Islet precursor cell (in vitro differentiated cells): ENCODE results near the gene JAG2.

Experiments
- DNase-seq: peaks from one replicate; pipeline ENCODE4 v3.0.0-alpha.2; 2018

The JAG2 gene

GRCh38 chr14:105181549-105182295 is 13.1 kb upstream of the JAG2 start:
- no peak for DNase-seq

- peak; percentile 85 for DNase-seq
These were observed 12.3 kb upstream of the JAG2 start, which contains the start of gene NUDT14 for GRCh38 chr14:105180592-105181548. TSS of gene NUDT14 (minus strand) at chr14:105181312. CDS start at chr14:105181209, 103 bp downstream.

GRCh38 chr14:105179191-105179590 is 10.6 kb upstream of the JAG2 start:
- no peak for DNase-seq

GRCh38 chr14:105178868-105179140 is 10.2 kb upstream of the JAG2 start:
- no peak for DNase-seq

- DNase-seq: no peak
These were observed 9.7 kb upstream of the JAG2 start for GRCh38 chr14:105178069-105178867.

- DNase-seq: no peak
These were observed 8.5 kb upstream of the JAG2 start for GRCh38 chr14:105177082-105177481.

- DNase-seq: no peak
These were observed 7.9 kb upstream of the JAG2 start for GRCh38 chr14:105176513-105176912.

- no peak for DNase-seq
These were observed 5.6 kb upstream of the JAG2 start for GRCh38 chr14:105173901-105174894.

GRCh38 chr14:105173145-105173544 is 4.6 kb upstream of the JAG2 start:
- DNase-seq: no peak

GRCh38 chr14:105172476-105172875 is 3.9 kb upstream of the JAG2 start:
- DNase-seq: no peak

GRCh38 chr14:105171004-105171673 is 2.6 kb upstream of the JAG2 start:
- DNase-seq: no peak

GRCh38 chr14:105169776-105170655 is 1.4 kb upstream of the JAG2 start:
- DNase-seq: no peak

GRCh38 chr14:105168979-105169507 is 467 bp upstream of the JAG2 start:
- DNase-seq: no peak

GRCh38 chr14:105168093-105168420 is 519 bp downstream of the JAG2 start:
- DNase-seq: no peak

GRCh38 chr14:105167303-105168092 is 1.1 kb downstream of the JAG2 start:
- no peak for DNase-seq

- DNase-seq: no peak
These were observed 1.8 kb downstream of the JAG2 start for GRCh38 chr14:105166571-105167302.

- DNase-seq: no peak
These were observed 2.7 kb downstream of the JAG2 start for GRCh38 chr14:105165761-105166485.
